Upper lobe of left lung (tissue), 4 donors: ENCODE measurements around the gene FAM53B.

Experiments
- EP300 ChIP-seq, 4 donors: sonication (generic); formaldehyde crosslinking; IDR thresholded peaks; one replicate each; pipeline ENCODE4 v1.5.1; 2017; ENCODE audit warnings: antibody characterized with exemption in 4 of 4, control low read depth in 2 of 4
- POLR2A ChIP-seq, 4 donors: fragments of 450-650 bp; IDR thresholded peaks; one replicate each; pipeline ENCODE4 v1.5.1; 2016 to 2017; ENCODE audit warnings: antibody characterized with exemption in 4 of 4, mild to moderate bottlenecking in 2 of 4
- POLR2AphosphoS5 ChIP-seq, 2 donors: sonication (generic); formaldehyde crosslinking; IDR thresholded peaks; one replicate each; pipeline ENCODE4 v1.5.1; 2017; ENCODE audit warnings: antibody characterized with exemption in 2 of 2
- TF ChIP-seq, protein P1 (sequence below), 6 experiments: fragments of 450-650 bp in 4 of 6; fragments of 200-600 bp in 2 of 6; sonication (generic) in 2 of 6; IDR thresholded peaks; one replicate each; pipeline ENCODE4 v1.5.1; 2016 to 2019; ENCODE audit warnings: antibody characterized with exemption in 6 of 6

GRCh38 chr10:124656113-124656490, 88.1 kb downstream of the FAM53B start:
- TF ChIP-seq EP300 (IDR thresholded peaks at IDR 0.05), result no peak
- TF ChIP-seq, protein P1, sequence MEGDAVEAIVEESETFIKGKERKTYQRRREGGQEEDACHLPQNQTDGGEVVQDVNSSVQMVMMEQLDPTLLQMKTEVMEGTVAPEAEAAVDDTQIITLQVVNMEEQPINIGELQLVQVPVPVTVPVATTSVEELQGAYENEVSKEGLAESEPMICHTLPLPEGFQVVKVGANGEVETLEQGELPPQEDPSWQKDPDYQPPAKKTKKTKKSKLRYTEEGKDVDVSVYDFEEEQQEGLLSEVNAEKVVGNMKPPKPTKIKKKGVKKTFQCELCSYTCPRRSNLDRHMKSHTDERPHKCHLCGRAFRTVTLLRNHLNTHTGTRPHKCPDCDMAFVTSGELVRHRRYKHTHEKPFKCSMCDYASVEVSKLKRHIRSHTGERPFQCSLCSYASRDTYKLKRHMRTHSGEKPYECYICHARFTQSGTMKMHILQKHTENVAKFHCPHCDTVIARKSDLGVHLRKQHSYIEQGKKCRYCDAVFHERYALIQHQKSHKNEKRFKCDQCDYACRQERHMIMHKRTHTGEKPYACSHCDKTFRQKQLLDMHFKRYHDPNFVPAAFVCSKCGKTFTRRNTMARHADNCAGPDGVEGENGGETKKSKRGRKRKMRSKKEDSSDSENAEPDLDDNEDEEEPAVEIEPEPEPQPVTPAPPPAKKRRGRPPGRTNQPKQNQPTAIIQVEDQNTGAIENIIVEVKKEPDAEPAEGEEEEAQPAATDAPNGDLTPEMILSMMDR (IDR thresholded peaks at IDR 0.05), result no peak
- no peak for TF ChIP-seq POLR2A (IDR thresholded peaks at IDR 0.05)
- no peak for TF ChIP-seq POLR2AphosphoS5 (IDR thresholded peaks at IDR 0.05)
